Ishikawa (cell line): ENCODE data around the gene TXK.

Experiments
- CEBPB ChIP-seq: IDR thresholded peaks from 2 replicates; pipeline ENCODE4 v1.6.1; 2012
- CREB1 ChIP-seq: IDR thresholded peaks from 2 replicates; pipeline ENCODE4 v1.6.1; 2012; ENCODE audit warnings: low read depth
- EGR1 ChIP-seq: IDR thresholded peaks from 2 replicates; pipeline ENCODE4 v1.6.1; 2012
- EP300 ChIP-seq: IDR thresholded peaks from 2 replicates; pipeline ENCODE4 v1.6.1; 2012; ENCODE audit warnings: borderline replicate concordance
- FOXM1 ChIP-seq: IDR thresholded peaks from 2 replicates; pipeline ENCODE4 v1.6.1; 2012; ENCODE audit warnings: low read depth, borderline replicate concordance
- NFIC ChIP-seq: IDR thresholded peaks from 2 replicates; pipeline ENCODE4 v1.6.1; 2012
- RAD21 ChIP-seq: IDR thresholded peaks from 2 replicates; pipeline ENCODE4 v1.6.1; 2012; ENCODE audit warnings: low read depth
- TAF1 ChIP-seq: IDR thresholded peaks from 2 replicates; pipeline ENCODE4 v1.6.1; 2012; ENCODE audit warnings: low read depth, mild to moderate bottlenecking
- TCF12 ChIP-seq: IDR thresholded peaks from 2 replicates; pipeline ENCODE4 v1.6.1; 2012; ENCODE audit warnings: low read depth
- TEAD4 ChIP-seq: IDR thresholded peaks from 2 replicates; pipeline ENCODE4 v1.6.1; 2012
- YY1 ChIP-seq: IDR thresholded peaks from 2 replicates; pipeline ENCODE4 v1.6.1; 2012; ENCODE audit warnings: low read depth
- ZBTB7A ChIP-seq: IDR thresholded peaks from 2 replicates; pipeline ENCODE4 v1.6.1; 2012; ENCODE audit warnings: low read depth
- TF ChIP-seq, protein P1 (sequence below): IDR thresholded peaks from 2 replicates; pipeline ENCODE4 v1.6.1; 2012; ENCODE audit warnings: low read depth, mild to moderate bottlenecking

DNA sequence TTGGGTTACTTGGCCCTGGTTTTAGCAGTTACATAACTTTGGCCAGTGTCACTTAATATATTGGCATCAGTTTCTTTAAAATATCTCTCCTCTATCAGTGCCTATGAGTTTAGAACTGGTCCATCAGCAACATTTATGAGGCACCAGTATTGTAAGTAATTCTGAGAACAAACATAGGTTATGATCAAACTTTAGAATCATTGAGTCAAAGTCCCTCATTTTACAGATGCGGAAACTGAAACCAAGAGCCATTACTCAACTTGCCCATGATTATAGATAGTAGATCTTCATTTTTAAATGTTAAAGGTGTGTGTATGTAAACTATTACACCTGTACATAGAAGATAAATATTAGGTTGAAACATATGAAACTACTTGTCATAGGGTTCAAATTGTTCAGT is 113.0 kb downstream of the TXK start:
- TF ChIP-seq, protein P1, sequence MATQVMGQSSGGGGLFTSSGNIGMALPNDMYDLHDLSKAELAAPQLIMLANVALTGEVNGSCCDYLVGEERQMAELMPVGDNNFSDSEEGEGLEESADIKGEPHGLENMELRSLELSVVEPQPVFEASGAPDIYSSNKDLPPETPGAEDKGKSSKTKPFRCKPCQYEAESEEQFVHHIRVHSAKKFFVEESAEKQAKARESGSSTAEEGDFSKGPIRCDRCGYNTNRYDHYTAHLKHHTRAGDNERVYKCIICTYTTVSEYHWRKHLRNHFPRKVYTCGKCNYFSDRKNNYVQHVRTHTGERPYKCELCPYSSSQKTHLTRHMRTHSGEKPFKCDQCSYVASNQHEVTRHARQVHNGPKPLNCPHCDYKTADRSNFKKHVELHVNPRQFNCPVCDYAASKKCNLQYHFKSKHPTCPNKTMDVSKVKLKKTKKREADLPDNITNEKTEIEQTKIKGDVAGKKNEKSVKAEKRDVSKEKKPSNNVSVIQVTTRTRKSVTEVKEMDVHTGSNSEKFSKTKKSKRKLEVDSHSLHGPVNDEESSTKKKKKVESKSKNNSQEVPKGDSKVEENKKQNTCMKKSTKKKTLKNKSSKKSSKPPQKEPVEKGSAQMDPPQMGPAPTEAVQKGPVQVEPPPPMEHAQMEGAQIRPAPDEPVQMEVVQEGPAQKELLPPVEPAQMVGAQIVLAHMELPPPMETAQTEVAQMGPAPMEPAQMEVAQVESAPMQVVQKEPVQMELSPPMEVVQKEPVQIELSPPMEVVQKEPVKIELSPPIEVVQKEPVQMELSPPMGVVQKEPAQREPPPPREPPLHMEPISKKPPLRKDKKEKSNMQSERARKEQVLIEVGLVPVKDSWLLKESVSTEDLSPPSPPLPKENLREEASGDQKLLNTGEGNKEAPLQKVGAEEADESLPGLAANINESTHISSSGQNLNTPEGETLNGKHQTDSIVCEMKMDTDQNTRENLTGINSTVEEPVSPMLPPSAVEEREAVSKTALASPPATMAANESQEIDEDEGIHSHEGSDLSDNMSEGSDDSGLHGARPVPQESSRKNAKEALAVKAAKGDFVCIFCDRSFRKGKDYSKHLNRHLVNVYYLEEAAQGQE, result no peak
- no peak for TF ChIP-seq FOXM1
- no peak for TF ChIP-seq CREB1
- TF ChIP-seq ZBTB7A, result no peak
- TF ChIP-seq TEAD4, result no peak
- no peak for TF ChIP-seq EP300
- TF ChIP-seq CEBPB, result no peak
- no peak for TF ChIP-seq TCF12
- no peak for TF ChIP-seq NFIC
- no peak for TF ChIP-seq EGR1
- TF ChIP-seq TAF1, result no peak
- TF ChIP-seq RAD21, result no peak
- no peak for TF ChIP-seq YY1
